ENCODE data around the gene SSTR4.
"Not testable (repeated sequence)": the region's sequence is repeated elsewhere in the genome, so short reads cannot be mapped to it uniquely, and the experiment has no call there.

The SSTR4 gene

GRCh38 chr20:23034721-23035671 is at the start of gene SSTR4:
TSS of gene SSTR4 (plus strand) at chr20:23035312. CDS start at chr20:23035484, 172 bp downstream.
- TF ChIP-seq CTCF (IDR thresholded peaks at IDR 0.05; ENCODE audit: low read depth, low read length, missing control alignments) = no peak
- in situ Hi-C loops (cut with HindIII; ENCODE audit: low sequenced_read_pairs) = loop anchor here (25.0 kb wide), 1 partner anchor 698 kb away; no protein-coding TSS in a partner anchor
- no peak for DNase-seq (ENCODE audit: low read depth)
- H3K4me3 ChIP-seq (ENCODE audit: low read depth, low read length) = no peak within 1 kb of the TSS

- no peak overlapping the region for H3K4me3 ChIP-seq (ENCODE audit: low read depth, low read length)
- TF ChIP-seq CTCF (IDR thresholded peaks at IDR 0.05; ENCODE audit: low read depth, low read length, missing control alignments) = no peak
- in situ Hi-C loops (cut with HindIII; ENCODE audit: low sequenced_read_pairs) = no loop called here
- DNase-seq (ENCODE audit: low read depth) = no peak
Measured at GRCh38 chr20:22986601-22987000, 48.5 kb upstream of the SSTR4 start.

- DNase-seq (ENCODE audit: low read depth); H3K4me3 ChIP-seq (ENCODE audit: low read depth, low read length); in situ Hi-C loops (cut with HindIII; ENCODE audit: low sequenced_read_pairs): not testable (repeated sequence)
Measured at GRCh38 chr20:22991424-22991823, 43.7 kb upstream of the SSTR4 start.

GRCh38 chr20:22993823-22994222 is 41.3 kb upstream of the SSTR4 start:
- H3K4me3 ChIP-seq (ENCODE audit: low read depth, low read length) = no peak overlapping the region
- DNase-seq (ENCODE audit: low read depth) = no peak
- in situ Hi-C loops (cut with HindIII; ENCODE audit: low sequenced_read_pairs) = no loop called here
- TF ChIP-seq CTCF (IDR thresholded peaks at IDR 0.05; ENCODE audit: low read depth, low read length, missing control alignments) = no peak

- TF ChIP-seq CTCF (IDR thresholded peaks at IDR 0.05; ENCODE audit: low read depth, low read length, missing control alignments) = no peak
- no peak overlapping the region for H3K4me3 ChIP-seq (ENCODE audit: low read depth, low read length)
- DNase-seq (ENCODE audit: low read depth) = no peak
- in situ Hi-C loops (cut with HindIII; ENCODE audit: low sequenced_read_pairs) = no loop called here
Measured at GRCh38 chr20:22995923-22996322, 39.2 kb upstream of the SSTR4 start.

GRCh38 chr20:22998476-22998875 is 36.6 kb upstream of the SSTR4 start:
- DNase-seq (ENCODE audit: low read depth) = no peak
- no peak overlapping the region for H3K4me3 ChIP-seq (ENCODE audit: low read depth, low read length)
- in situ Hi-C loops (cut with HindIII; ENCODE audit: low sequenced_read_pairs) = no loop called here
- no peak for TF ChIP-seq CTCF (IDR thresholded peaks at IDR 0.05; ENCODE audit: low read depth, low read length, missing control alignments)

- no peak for DNase-seq (ENCODE audit: low read depth)
- H3K4me3 ChIP-seq (ENCODE audit: low read depth, low read length) = no peak overlapping the region
- in situ Hi-C loops (cut with HindIII; ENCODE audit: low sequenced_read_pairs) = no loop called here
- no peak for TF ChIP-seq CTCF (IDR thresholded peaks at IDR 0.05; ENCODE audit: low read depth, low read length, missing control alignments)
Measured at GRCh38 chr20:22999756-23000155, 35.4 kb upstream of the SSTR4 start.
